GM21360 (cell line): Measurements from ENCODE around the gene ANO7.
A peak's percentile ranks its signal among the peaks of the same experiment; 100 is the strongest.

Experiments
- ATAC-seq: cut with Tn5 transposase; IDR thresholded peaks from one replicate; pipeline ENCODE4 v1.9.1; 2021; ENCODE audit warnings: mild to moderate bottlenecking, moderate library complexity; ENCODE audit not compliant: unreplicated experiment

ANO7 gene

GRCh38 chr2:241188361-241189092 is at the start of gene ANO7:
ANO7 (plus strand) TSS chr2:241188677; CDS start chr2:241190064, 1,387 bp downstream.
- no peak for ATAC-seq

GRCh38 chr2:241139531-241140444 is 48.7 kb upstream of the ANO7 start:
- ATAC-seq = no peak

- no peak for ATAC-seq
These were observed 48.0 kb upstream of the ANO7 start for GRCh38 chr2:241140445-241140840.

GRCh38 chr2:241141214-241141770 is 47.2 kb upstream of the ANO7 start:
- ATAC-seq = no peak

GRCh38 chr2:241142063-241142462 is 46.4 kb upstream of the ANO7 start:
- no peak for ATAC-seq

GRCh38 chr2:241142593-241142992 is 45.9 kb upstream of the ANO7 start:
- no peak for ATAC-seq

GRCh38 chr2:241146286-241146685 is 42.2 kb upstream of the ANO7 start:
- no peak for ATAC-seq

- ATAC-seq = no peak
These were observed 41.1 kb upstream of the ANO7 start for GRCh38 chr2:241147336-241147735.

- ATAC-seq = no peak
These were observed 40.2 kb upstream of the ANO7 start for GRCh38 chr2:241148239-241148638.

- ATAC-seq = peak; percentile 64
These were observed 39.4 kb upstream of the ANO7 start, which contains the start of gene PASK for GRCh38 chr2:241148891-241149674. PASK (minus strand) TSS chr2:241149472; CDS start chr2:241143032, 6,440 bp downstream.

GRCh38 chr2:241149675-241149924 is 38.9 kb upstream of the ANO7 start:
- peak; percentile 11 for ATAC-seq

- peak; percentile 71 for ATAC-seq
These were observed 38.4 kb upstream of the ANO7 start, which contains the start of gene PPP1R7 for GRCh38 chr2:241149925-241150659. PPP1R7 (plus strand) TSS chr2:241150467; CDS start chr2:241150496, 29 bp downstream.

- ATAC-seq = no peak
These were observed 37.6 kb upstream of the ANO7 start for GRCh38 chr2:241150660-241151530.

- ATAC-seq = no peak
These were observed 36.4 kb upstream of the ANO7 start for GRCh38 chr2:241151934-241152660.

GRCh38 chr2:241153616-241154015 is 34.9 kb upstream of the ANO7 start:
- ATAC-seq = no peak

GRCh38 chr2:241154915-241155314 is 33.6 kb upstream of the ANO7 start:
- ATAC-seq = no peak

- no peak for ATAC-seq
These were observed 32.5 kb upstream of the ANO7 start for GRCh38 chr2:241155936-241156335.

GRCh38 chr2:241156971-241157441 is 31.5 kb upstream of the ANO7 start:
- no peak for ATAC-seq
